H1 (cell line): Measurements from ENCODE around the gene CTNNA3. TPM values are rescaled to one million over a fixed set of nuclear protein-coding genes. Genes with fewer than 3 reads are reported as not detected.

Experiments
- CTCF ChIA-PET: fragments of 300-600 bp; sonication (Branson Sonifier 250); formaldehyde crosslinking; loops from one replicate; lab custom pipeline; 2021; ENCODE audit not compliant: partially characterized antibody; lab: Charles Lee
- POLR2A ChIA-PET: fragments of 300-600 bp; sonication (Branson Sonifier 250); formaldehyde crosslinking; loops from one replicate; lab custom pipeline; 2021; ENCODE audit warnings: inconsistent platforms; ENCODE audit not compliant: partially characterized antibody; lab: Charles Lee
- DNase-seq, 2 experiments: peaks; one replicate each; pipeline versions ENCODE4 v3.0.0 to v3.0.0-alpha.2; 2010 to 2022; ENCODE audit warnings: low spot score in 2 of 2, low read depth in 1 of 2, mixed read lengths in 1 of 2
- FAIRE-seq: peaks from 2 replicates; lab custom pipeline; 2011; peaks lifted over from hg19 to GRCh38; lab: Jason Lieb, UNC
- H2AFZ ChIP-seq: 2 replicates; pipeline ENCODE4 v1.8.1; 2012; ENCODE audit warnings: low read length, inconsistent platforms
- H2AK5ac ChIP-seq: 2 replicates; pipeline ENCODE4 v1.6.1; 2013; ENCODE audit warnings: low read depth, low read length
- H2BK120ac ChIP-seq: replicated peaks from 2 replicates; pipeline ENCODE3; 2013; ENCODE audit warnings: low read depth, low read length, inconsistent platforms
- H2BK12ac ChIP-seq: 2 replicates; pipeline ENCODE4 v1.6.1; 2013; ENCODE audit warnings: low read depth, low read length
- H2BK15ac ChIP-seq: 2 replicates; pipeline ENCODE4 v1.6.1; 2013; ENCODE audit warnings: low read length
- H2BK20ac ChIP-seq: 2 replicates; pipeline ENCODE4 v1.6.1; 2013; ENCODE audit warnings: low read length
- H2BK5ac ChIP-seq: 2 replicates; pipeline ENCODE4 v1.6.1; 2013; ENCODE audit warnings: low read depth, low read length
- H3K14ac ChIP-seq: 2 replicates; pipeline ENCODE4 v1.6.1; 2013; ENCODE audit warnings: inconsistent platforms; ENCODE audit not compliant: insufficient read length
- H3K18ac ChIP-seq: 2 replicates; pipeline ENCODE4 v1.6.1; 2013; ENCODE audit warnings: low read length; ENCODE audit errors: extremely low read depth
- H3K23ac ChIP-seq: 2 replicates; pipeline ENCODE4 v1.6.1; 2013; ENCODE audit warnings: inconsistent platforms; ENCODE audit not compliant: insufficient read length
- H3K23me2 ChIP-seq: 2 replicates; pipeline ENCODE4 v1.6.1; 2013; ENCODE audit warnings: low read depth, low read length
- H3K27ac ChIP-seq: 2 replicates; pipeline ENCODE4 v1.6.1; 2011; ENCODE audit warnings: low read depth, low read length, inconsistent platforms
- H3K27me3 ChIP-seq, 4 experiments: replicated peaks in 1 of 4; 1 replicate in 1 of 4; 2 replicates in 3 of 4; pipeline versions ENCODE4 v1.6.1 to v1.8.1; 2011 to 2013; ENCODE audit warnings: low read length in 3 of 4, mild to moderate bottlenecking in 3 of 4, inconsistent platforms in 2 of 4, mixed read lengths in 2 of 4, moderate library complexity in 1 of 4; ENCODE audit not compliant: control insufficient read depth in 3 of 4, insufficient read depth in 3 of 4; ENCODE audit errors: extremely low read depth in 1 of 4
- H3K36me3 ChIP-seq, 4 experiments: 2 replicates each; pipeline versions ENCODE4 v1.6.1 to v1.8.1; 2011 to 2013; ENCODE audit warnings: mild to moderate bottlenecking in 4 of 4, low read length in 3 of 4, moderate library complexity in 2 of 4, control low read depth in 1 of 4, inconsistent platforms in 1 of 4; ENCODE audit not compliant: insufficient read depth in 4 of 4, control insufficient read depth in 2 of 4
- H3K4ac ChIP-seq: replicated peaks from 2 replicates; pipeline ENCODE3; 2013; ENCODE audit warnings: low read length, low read depth, mixed read lengths, inconsistent platforms; ENCODE audit not compliant: insufficient read length
- H3K4me1 ChIP-seq, 4 experiments: replicated peaks in 1 of 4; 1 replicate in 1 of 4; 2 replicates in 3 of 4; pipeline versions ENCODE4 v1.6.1 to v1.8.1; 2011 to 2013; ENCODE audit warnings: low read length in 3 of 4, inconsistent platforms in 2 of 4, mixed read lengths in 1 of 4; ENCODE audit not compliant: insufficient read depth in 4 of 4, control insufficient read depth in 3 of 4
- H3K4me2 ChIP-seq, 2 experiments: 2 replicates each; pipeline versions ENCODE4 v1.6.1 to v1.8.1; 2011 to 2013; ENCODE audit warnings: low read depth in 2 of 2, low read length in 2 of 2, control low read depth in 1 of 2, inconsistent platforms in 1 of 2, mild to moderate bottlenecking in 1 of 2; ENCODE audit not compliant: insufficient read depth in 1 of 2
- H3K4me3 ChIP-seq, 4 experiments: fragments of 200-600, 300-600 bp in 1 of 4; sonication (generic), shearing (Covaris generic), sonication (Bioruptor Twin) in 1 of 4; 2 replicates each; pipeline versions ENCODE4 v1.5.1 to v1.8.1; 2011 to 2016; ENCODE audit warnings: low read length in 4 of 4, low read depth in 3 of 4, control low read depth in 2 of 4, inconsistent platforms in 2 of 4, mild to moderate bottlenecking in 2 of 4, mixed read lengths in 1 of 4, moderate library complexity in 1 of 4; ENCODE audit not compliant: insufficient read depth in 2 of 4; ENCODE audit errors: extremely low read depth in 1 of 4
- H3K56ac ChIP-seq: replicated peaks from 2 replicates; pipeline ENCODE3; 2013; ENCODE audit warnings: low read depth, mild to moderate bottlenecking, mixed read lengths, low read length, inconsistent platforms; ENCODE audit not compliant: insufficient read length
- H3K79me1 ChIP-seq: 2 replicates; pipeline ENCODE4 v1.6.1; 2013; ENCODE audit warnings: low read depth, low read length, control low read depth
- H3K79me2 ChIP-seq, 2 experiments: 2 replicates each; pipeline versions ENCODE4 v1.6.1 to v1.8.1; 2012 to 2013; ENCODE audit warnings: low read length in 2 of 2, mild to moderate bottlenecking in 2 of 2, inconsistent platforms in 1 of 2; ENCODE audit not compliant: insufficient read depth in 2 of 2, control insufficient read depth in 1 of 2
- H3K9ac ChIP-seq, 4 experiments: replicated peaks in 1 of 4; 1 replicate in 1 of 4; 2 replicates in 3 of 4; pipeline versions ENCODE4 v1.6.1 to v1.8.1; 2011 to 2013; ENCODE audit warnings: low read depth in 3 of 4, low read length in 3 of 4, control low read depth in 2 of 4, mild to moderate bottlenecking in 2 of 4, moderate library complexity in 2 of 4, inconsistent platforms in 1 of 4; ENCODE audit errors: extremely low read depth in 1 of 4
- H3K9me3 ChIP-seq, 2 experiments: 2 replicates each; pipeline versions ENCODE4 v1.6.1 to v1.8.1; 2012 to 2013; ENCODE audit warnings: mild to moderate bottlenecking in 2 of 2, moderate library complexity in 2 of 2, control low read depth in 1 of 2, inconsistent platforms in 1 of 2, low read depth in 1 of 2, low read length in 1 of 2, mixed read lengths in 1 of 2; ENCODE audit not compliant: insufficient read depth in 2 of 2
- H4K20me1 ChIP-seq, 2 experiments: replicated peaks in 1 of 2; 2 replicates each; pipeline versions ENCODE3 to v1.8.1; 2011 to 2013; ENCODE audit warnings: inconsistent platforms in 2 of 2, low read length in 2 of 2, mild to moderate bottlenecking in 1 of 2; ENCODE audit not compliant: insufficient read depth in 2 of 2, control insufficient read depth in 1 of 2
- H4K5ac ChIP-seq: 2 replicates; pipeline ENCODE4 v1.6.1; 2013; ENCODE audit warnings: low read length, low read depth, mixed read lengths, inconsistent platforms; ENCODE audit not compliant: insufficient read length
- H4K8ac ChIP-seq: 2 replicates; pipeline ENCODE4 v1.8.0; 2013; ENCODE audit warnings: mild to moderate bottlenecking, moderate library complexity, low read length, inconsistent platforms; ENCODE audit not compliant: insufficient read depth; ENCODE audit errors: extremely low read depth
- H4K91ac ChIP-seq: replicated peaks from 2 replicates; pipeline ENCODE3; 2013; ENCODE audit warnings: low read length, mixed read lengths, inconsistent platforms; ENCODE audit not compliant: insufficient read length
- MAFK ChIP-seq: IDR thresholded peaks from 2 replicates; pipeline ENCODE4 v1.6.1; 2012; ENCODE audit warnings: low read depth, mild to moderate bottlenecking, improper control_type of control experiment, low read length
- TBP ChIP-seq: IDR thresholded peaks from 2 replicates; pipeline ENCODE4 v1.6.1; 2011; ENCODE audit warnings: low read depth, low read length, improper control_type of control experiment
- WGBS, 2 experiments: shearing (Covaris generic) in 1 of 2; methylation state at CpG; one replicate each; pipeline versions ENCODE4 v1.1.6 to v1.1.7; 2013 to 2015; ENCODE audit warnings: low lambda C conversion rate in 2 of 2, mixed read lengths in 2 of 2, inconsistent platforms in 1 of 2, low coverage in 1 of 2, missing lambda C conversion rate in 1 of 2; ENCODE audit not compliant: insufficient replicate concordance in 2 of 2, insufficient coverage in 1 of 2, insufficient read length in 1 of 2; ENCODE audit errors: extremely low coverage in 1 of 2, missing lambda C conversion rate in 1 of 2; 5-methylcytosine and 5-hydroxymethylcytosine counted together
- polyA plus RNA-seq, 7 experiments: library from polyadenylated mRNA; depleted of rRNA in 3 of 7; stranded (reverse) in 5 of 7; unstranded in 2 of 7; fragments of >200 nt in 5 of 7; fragments of 200-250 nt in 2 of 7; gene quantifications; 1 replicate in 5 of 7; 2 replicates in 1 of 7; 4 replicates in 1 of 7; pipeline versions ENCODE4 v1.2.1 to v1.2.3, GENCODE V29; 2011 to 2013; ENCODE audit warnings: missing spikeins in 2 of 7, mixed read lengths in 2 of 7
- total RNA-seq: library from RNA; stranded (reverse); fragmentation: NEBNext Ultra II Directional; extraction: Animal tissue kit (Norgen Biotek cat#: 25700); gene quantifications from 2 replicates; pipeline ENCODE4 v1.2.1, GENCODE V29; 2021

The CTNNA3 gene
- total and polyA plus RNA-seq, 2 of the 8 experiments (the other 6 are each of a cell fraction or from before 2014, with no cell fraction given), result 1.3 to 1.5 TPM

DNA sequence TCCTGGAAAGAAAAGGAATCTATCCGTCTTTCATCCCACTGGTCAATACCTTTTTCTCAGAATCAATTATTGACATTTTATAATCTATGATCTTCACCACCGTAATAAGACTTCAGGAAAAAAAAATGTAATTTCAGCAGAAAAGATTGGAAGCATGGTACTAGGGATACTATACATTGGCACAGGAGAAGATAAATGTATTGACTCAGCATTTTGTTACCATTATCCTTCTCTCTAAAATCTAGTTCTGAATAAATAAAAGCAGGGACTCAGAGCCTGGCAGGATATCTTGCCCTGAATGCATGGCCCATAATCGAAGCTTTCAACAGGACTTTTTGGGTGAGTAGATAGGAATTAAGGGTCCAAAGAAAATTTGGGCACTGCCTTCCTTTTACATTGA, 649.5 kb downstream of the CTNNA3 start:
- Histone ChIP-seq H3K23me2 (no peaks in the 10 kb centered on the region), H3K27me3 (no peaks in the 10 kb centered on the region), H3K27ac (no peak overlapping the region), H3K18ac (no peak overlapping the region), H3K4ac (no peak overlapping the region), H3K79me1 (no peaks in the 10 kb centered on the region), H3K4me2 (no peak overlapping the region), H4K20me1 (no peaks in the 10 kb centered on the region), H4K8ac (no peak overlapping the region), H2BK20ac (no peak overlapping the region), H2BK120ac (no peak overlapping the region), H3K36me3 (no peaks in the 10 kb centered on the region), H2AK5ac (no peak overlapping the region), H3K56ac (no peak overlapping the region), H3K9me3 (no peaks in the 10 kb centered on the region), H3K4me1 (no peaks in the 10 kb centered on the region), H2BK12ac (no peak overlapping the region), H3K23ac (no peak overlapping the region), H2BK5ac (no peak overlapping the region), H4K5ac (no peak overlapping the region), H3K79me2 (no peaks in the 10 kb centered on the region), H3K9ac (no peak overlapping the region), H3K4me3 (no peak overlapping the region), H2BK15ac (no peak overlapping the region), H4K91ac (no peak overlapping the region), H3K14ac (no peak overlapping the region), H2AFZ (no peak overlapping the region)
- FAIRE-seq, result no peak
- no peak for TF ChIP-seq TBP
- peak; percentile 22; the same call in 1 of the 2 replicates for TF ChIP-seq MAFK
- ChIA-PET CTCF (interaction anchor here (0.8 kb wide), 1 partner anchor 44 kb away, joined by 3 read pairs; no protein-coding TSS in a partner anchor), POLR2A (no interaction called here)
- no peak for DNase-seq
- WGBS, 2 experiments, result 92% methylated on average over 3 of the region's 3 CpGs; no CpG with 5 or more reads in 1 of the 2 experiments
